SK-N-SH treated with all-trans-retinoic acid at 6 μM for 48 hours (cell line): Measurements from ENCODE around the gene CENPK.
"Not testable (repeated sequence)": the region's sequence is repeated elsewhere in the genome, so short reads cannot be mapped to it uniquely, and the experiment has no call there.

Experiments used
- ATAC-seq: fragments of 200-7000 bp; cut with Tn5 transposase; 3 replicates; pipeline ENCODE4 v1.9.1; 2020; ENCODE audit warnings: mild to moderate bottlenecking, moderate library complexity
- ARNTL ChIP-seq: fragments of 450-650 bp; formaldehyde crosslinking; IDR thresholded peaks from 2 replicates; pipeline ENCODE4 v1.5.0; 2020; ENCODE audit warnings: low read depth, mild to moderate bottlenecking, moderate library complexity, borderline replicate concordance
- BACH2 ChIP-seq: fragments of 250-450 bp; sonication (Bioruptor Pico); IDR thresholded peaks from 2 replicates; pipeline ENCODE4 v1.9.0; 2021; ENCODE audit warnings: mild to moderate bottlenecking, borderline replicate concordance
- CREB5 ChIP-seq: fragments of 250-450 bp; sonication (Bioruptor Pico); IDR thresholded peaks from 2 replicates; pipeline ENCODE4 v1.5.1; 2020; ENCODE audit warnings: low read depth, mild to moderate bottlenecking, moderate library complexity
- CSDC2 ChIP-seq: fragments of 250-450 bp; sonication (Bioruptor Pico); IDR thresholded peaks from 2 replicates; pipeline ENCODE4 v1.5.0; 2020; ENCODE audit warnings: mild to moderate bottlenecking, moderate library complexity
- CSRNP3 ChIP-seq: fragments of 250-450 bp; sonication (Bioruptor Pico); IDR thresholded peaks from 2 replicates; pipeline ENCODE4 v1.5.1; 2021; ENCODE audit warnings: mild to moderate bottlenecking, moderate library complexity
- GLIS3 ChIP-seq: fragments of 250-450 bp; sonication (Bioruptor Pico); IDR thresholded peaks from 2 replicates; pipeline ENCODE4 v1.5.0; 2020; ENCODE audit warnings: mild to moderate bottlenecking, moderate library complexity
- ISL1 ChIP-seq: fragments of 250-450 bp; sonication (Bioruptor Pico); IDR thresholded peaks from 2 replicates; pipeline ENCODE4 v2.1.2; 2022; ENCODE audit warnings: mild to moderate bottlenecking, moderate library complexity
- OSR1 ChIP-seq: fragments of 250-450 bp; sonication (Bioruptor Pico); IDR thresholded peaks from 2 replicates; pipeline ENCODE4 v1.8.0; 2022; ENCODE audit warnings: moderate library complexity, mild to moderate bottlenecking, inconsistent platforms
- PATZ1 ChIP-seq: fragments of 250-450 bp; sonication (Bioruptor Pico); IDR thresholded peaks from 2 replicates; pipeline ENCODE4 v1.8.0; 2020; ENCODE audit warnings: mild to moderate bottlenecking, moderate library complexity, borderline replicate concordance
- POU6F1 ChIP-seq: fragments of 250-450 bp; sonication (Bioruptor Pico); IDR thresholded peaks from 2 replicates; pipeline ENCODE4 v1.8.0; 2021; ENCODE audit warnings: low read depth, mild to moderate bottlenecking, moderate library complexity, borderline replicate concordance
- RARB ChIP-seq: fragments of 250-450 bp; sonication (Bioruptor Pico); IDR thresholded peaks from 2 replicates; pipeline ENCODE4 v1.8.0; 2021; ENCODE audit warnings: mild to moderate bottlenecking, moderate library complexity
- SNAI2 ChIP-seq: fragments of 250-450 bp; sonication (Bioruptor Pico); IDR thresholded peaks from 2 replicates; pipeline ENCODE4 v1.5.0; 2020; ENCODE audit warnings: mild to moderate bottlenecking, moderate library complexity
- TCF4 ChIP-seq: fragments of 250-450 bp; sonication (Bioruptor Pico); IDR thresholded peaks from 2 replicates; pipeline ENCODE4 v1.8.0; 2021; ENCODE audit warnings: mild to moderate bottlenecking, moderate library complexity, borderline replicate concordance
- TSHZ2 ChIP-seq: fragments of 250-450 bp; sonication (Bioruptor Pico); IDR thresholded peaks from 2 replicates; pipeline ENCODE4 v1.5.0; 2020; ENCODE audit warnings: mild to moderate bottlenecking, moderate library complexity
- ZC3H10 ChIP-seq: fragments of 250-450 bp; sonication (Bioruptor Pico); IDR thresholded peaks from 2 replicates; pipeline ENCODE4 v1.5.1; 2021; ENCODE audit warnings: mild to moderate bottlenecking, moderate library complexity
- ZFP3 ChIP-seq: fragments of 250-450 bp; sonication (Bioruptor Pico); IDR thresholded peaks from 2 replicates; pipeline ENCODE4 v1.5.0; 2020; ENCODE audit warnings: mild to moderate bottlenecking, moderate library complexity
- ZFP30 ChIP-seq: fragments of 450-650 bp; formaldehyde crosslinking; IDR thresholded peaks from 2 replicates; pipeline ENCODE4 v1.5.0; 2022; ENCODE audit warnings: mild to moderate bottlenecking, moderate library complexity
- ZNF565 ChIP-seq: fragments of 450-650 bp; formaldehyde crosslinking; conservative IDR thresholded peaks from 2 replicates; pipeline ENCODE4 v1.5.0; 2020; ENCODE audit warnings: low read depth, mild to moderate bottlenecking, moderate library complexity
- ZNF70 ChIP-seq: fragments of 450-650 bp; formaldehyde crosslinking; IDR thresholded peaks from 2 replicates; pipeline ENCODE4 v1.5.0; 2020; ENCODE audit warnings: mild to moderate bottlenecking, moderate library complexity
- ZNF8 ChIP-seq: fragments of 450-650 bp; formaldehyde crosslinking; IDR thresholded peaks from 2 replicates; pipeline ENCODE4 v1.5.0; 2020; ENCODE audit warnings: mild to moderate bottlenecking, moderate library complexity

CENPK gene

GRCh38 chr5:65562731-65563701 lies at the start of gene CENPK, which contains the start of gene PPWD1:
Gene CENPK (minus strand): TSS chr5:65563168. CDS start chr5:65554907, 8,261 bp downstream.
Gene PPWD1 (plus strand): TSS chr5:65563296. CDS start chr5:65563311, 15 bp downstream.
- no peak for TF ChIP-seq ZNF565 (CRISPR knock-in tag)
- TF ChIP-seq CSDC2, result no peak
- TF ChIP-seq CREB5, result no peak
- no peak for TF ChIP-seq SNAI2 (CRISPR knock-in tag)
- no peak for TF ChIP-seq TSHZ2 (CRISPR knock-in tag)
- no peak for TF ChIP-seq ISL1
- no peak for TF ChIP-seq GLIS3 (CRISPR knock-in tag)
- no peak for TF ChIP-seq BACH2 (CRISPR knock-in tag)
- no peak for TF ChIP-seq POU6F1 (CRISPR knock-in tag)
- TF ChIP-seq RARB, result no peak
- TF ChIP-seq ZFP3 (CRISPR knock-in tag), result 0 out of 2 replicates have a peak, but pooled peaks have one; percentile 26
- no peak for TF ChIP-seq ARNTL (CRISPR knock-in tag)
- TF ChIP-seq ZNF70 (CRISPR knock-in tag), result no peak
- no peak for TF ChIP-seq ZNF8
- no peak for TF ChIP-seq ZC3H10 (CRISPR knock-in tag)
- no peak for TF ChIP-seq OSR1 (CRISPR knock-in tag)
- TF ChIP-seq ZFP30, result 0 out of 2 replicates have a peak, but pooled peaks have one; percentile 11
- peak; percentile 100 for ATAC-seq

GRCh38 chr5:65612298-65612907 lies 49.4 kb upstream of the CENPK start:
- ATAC-seq, result no peak
- TF ChIP-seq GLIS3 (CRISPR knock-in tag) (no peak), CSDC2 (no peak)

GRCh38 chr5:65611524-65611923 lies 48.6 kb upstream of the CENPK start:
- ATAC-seq, result no peak
- TF ChIP-seq ZFP3 (CRISPR knock-in tag) (no peak), PATZ1 (CRISPR knock-in tag) (no peak), CSRNP3 (CRISPR knock-in tag) (no peak), ISL1 (no peak), ZC3H10 (CRISPR knock-in tag) (no peak), CSDC2 (no peak), TCF4 (CRISPR knock-in tag) (no peak), ZNF8 (no peak), GLIS3 (CRISPR knock-in tag) (no peak), RARB (no peak), OSR1 (CRISPR knock-in tag) (no peak), POU6F1 (CRISPR knock-in tag) (no peak)

GRCh38 chr5:65601761-65602160 lies 38.8 kb upstream of the CENPK start:
- ATAC-seq, result not testable (repeated sequence)
